Measurements from ENCODE around the gene CYGB.

The CYGB gene

DNA sequence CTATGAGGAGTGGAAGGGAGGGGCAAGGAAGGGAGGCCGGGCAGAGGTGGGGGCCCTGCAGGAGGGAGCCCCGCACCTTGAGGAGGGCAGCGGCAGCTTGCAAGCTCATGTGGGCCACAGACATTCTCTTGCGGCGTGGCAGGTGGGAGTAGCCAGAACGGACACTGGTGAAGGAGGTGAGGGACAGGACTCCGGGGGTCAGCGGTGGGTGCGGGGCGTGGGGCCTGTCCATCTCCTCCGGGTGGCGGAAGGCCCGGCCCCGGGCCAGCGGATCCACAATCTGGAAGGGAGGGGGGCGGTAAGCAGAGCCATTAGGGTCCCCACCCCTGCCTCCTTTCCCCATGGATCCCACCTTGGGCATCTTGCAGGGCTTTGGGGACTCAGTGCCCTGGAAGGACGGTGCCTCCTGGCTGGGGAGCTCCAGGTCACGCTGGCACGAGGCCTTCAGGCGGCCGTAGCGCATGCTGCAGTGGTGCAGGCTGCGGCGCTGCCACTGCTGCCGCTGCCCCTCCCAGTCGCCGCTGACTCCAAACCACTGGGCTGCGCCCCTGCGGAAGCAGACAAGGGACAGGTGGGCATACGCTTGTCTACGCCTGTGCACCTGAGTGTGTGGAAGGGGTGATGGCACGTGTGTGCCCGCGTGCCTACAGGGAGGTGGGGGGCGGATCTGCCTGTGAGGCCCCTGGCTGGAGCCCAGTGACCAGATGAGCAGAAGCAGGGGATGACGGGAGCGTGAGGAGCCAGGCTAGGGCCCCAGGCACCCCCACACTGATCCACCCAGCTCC lies 58.6 kb downstream of the CYGB start:
- Histone ChIP-seq H3K36me3 (ENCODE audit: control insufficient read depth, insufficient read depth, low read length) (no peaks in the 10 kb centered on the region), H3K9me3 (ENCODE audit: control insufficient read depth, low read length) (no peaks in the 10 kb centered on the region), H3K4me3 (ENCODE audit: insufficient read depth, low read depth, low read length) (no peak overlapping the region), H3K27ac (ENCODE audit: insufficient read depth, low read depth, low read length, poor library complexity, severe bottlenecking) (no peak overlapping the region), H3K4me1 (ENCODE audit: control insufficient read depth, insufficient read depth, low read length) (no peaks in the 10 kb centered on the region), H3K27me3 (ENCODE audit: control insufficient read depth, insufficient read depth, low read length, poor library complexity, severe bottlenecking) (no peaks in the 10 kb centered on the region)
- WGBS, 2 experiments, result 94% methylated on average over 37 of the region's 37 CpGs

DNA sequence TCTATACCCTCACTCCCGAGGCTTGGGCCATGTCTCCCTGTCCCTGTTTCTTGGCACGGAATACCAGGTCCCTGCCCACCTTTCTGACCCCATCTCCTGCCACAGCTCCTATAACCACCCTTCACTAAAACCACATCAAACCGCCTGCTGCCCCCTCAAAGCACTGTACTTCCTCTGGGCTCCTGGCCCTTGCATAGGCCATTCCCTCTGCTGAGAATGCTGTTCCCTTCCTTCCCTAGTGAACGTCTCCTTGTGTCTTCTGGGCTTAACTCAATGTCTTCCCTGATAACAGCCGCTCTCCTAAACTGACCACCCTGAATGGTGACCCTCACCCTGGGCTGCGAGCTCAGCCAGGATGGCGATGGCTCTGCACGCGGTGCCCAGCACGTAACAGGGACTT lies 59.4 kb downstream of the CYGB start:
- Histone ChIP-seq H3K36me3 (ENCODE audit: control insufficient read depth, insufficient read depth, low read length) (no peaks in the 10 kb centered on the region), H3K27ac (ENCODE audit: insufficient read depth, low read depth, low read length, poor library complexity, severe bottlenecking) (no peak overlapping the region), H3K27me3 (ENCODE audit: control insufficient read depth, insufficient read depth, low read length, poor library complexity, severe bottlenecking) (no peaks in the 10 kb centered on the region), H3K4me1 (ENCODE audit: control insufficient read depth, insufficient read depth, low read length) (no peaks in the 10 kb centered on the region), H3K9me3 (ENCODE audit: control insufficient read depth, low read length) (no peaks in the 10 kb centered on the region), H3K4me3 (ENCODE audit: insufficient read depth, low read depth, low read length) (no peak overlapping the region)
- 93% methylated on average over 10 of the region's 10 CpGs for WGBS, 2 experiments

DNA sequence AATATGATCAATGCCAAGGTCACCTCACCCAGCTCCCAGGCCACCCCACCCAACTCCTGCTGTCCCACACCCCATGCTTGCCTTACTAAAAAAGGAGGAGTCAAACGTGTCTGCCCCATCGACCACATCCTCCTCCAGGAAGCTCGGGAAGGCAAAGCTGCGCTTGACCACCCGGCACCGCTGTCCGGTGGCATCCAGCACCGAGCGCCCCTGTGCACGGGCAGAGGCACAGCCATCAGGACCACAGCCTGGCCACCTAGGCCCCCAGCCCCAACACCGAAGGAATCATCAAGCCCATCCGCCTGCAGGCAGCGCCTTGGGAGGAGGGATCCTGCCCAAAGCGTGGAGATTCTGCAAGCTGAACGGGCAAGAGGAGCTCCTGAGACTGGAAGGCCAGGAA lies 59.9 kb downstream of the CYGB start:
- WGBS, 2 experiments, result 94 to 95% methylated on average over 15 of the region's 15 CpGs
- Histone ChIP-seq H3K36me3 (ENCODE audit: control insufficient read depth, insufficient read depth, low read length) (no peaks in the 10 kb centered on the region), H3K4me1 (ENCODE audit: control insufficient read depth, insufficient read depth, low read length) (no peaks in the 10 kb centered on the region), H3K27ac (ENCODE audit: insufficient read depth, low read depth, low read length, poor library complexity, severe bottlenecking) (no peak overlapping the region), H3K27me3 (ENCODE audit: control insufficient read depth, insufficient read depth, low read length, poor library complexity, severe bottlenecking) (no peaks in the 10 kb centered on the region), H3K9me3 (ENCODE audit: control insufficient read depth, low read length) (no peaks in the 10 kb centered on the region), H3K4me3 (ENCODE audit: insufficient read depth, low read depth, low read length) (no peak overlapping the region)

All from ectodermal cell (in vitro differentiated cells).